ENCODE data around the gene PRTFDC1. TPM values are rescaled to one million over a fixed set of nuclear protein-coding genes. Genes with fewer than 3 reads are reported as not detected.
A peak's percentile ranks its signal among the peaks of the same experiment; 100 is the strongest.

Gene PRTFDC1
- total RNA-seq (2021; fragmentation: NEBNext Ultra II Directional; extraction: Animal tissue kit (Norgen Biotek cat#: 25700)) (6.6 and 8.0 TPM in 2 replicates), polyA plus RNA-seq (2011; rRNA removed) (4.1 and 5.9 TPM in 2 replicates), polyA minus RNA-seq (2011; rRNA and poly(A)+ RNA removed) (7.6 and 10.7 TPM in 2 replicates)
- 7.4 TPM for polyA plus RNA-seq (2011; cell fraction: cytosol; rRNA removed)
- polyA plus RNA-seq (2011; cell fraction: nucleus; rRNA removed), result 1.0 TPM
- polyA plus RNA-seq (2012, experiment 1 of 2), result 7.5 to 9.9 TPM (median 8.0 TPM) in 4 replicates
- polyA plus RNA-seq (2012, experiment 2 of 2), result 2.3 TPM
- polyA plus RNA-seq (2013, experiment 1 of 2), result 8.7 TPM
- 8.0 TPM for polyA plus RNA-seq (2013, experiment 2 of 2)
- 4.7 TPM for polyA minus RNA-seq (2011; cell fraction: cytosol; rRNA and poly(A)+ RNA removed)
- 5.7 TPM for polyA minus RNA-seq (2011; cell fraction: nucleus; rRNA and poly(A)+ RNA removed)
- long read RNA-seq, experiment 1, partial matches to known transcripts, result 4 of 5 reads
- long read RNA-seq, experiment 1, other reads (novel, unspliced or antisense), result 1 of 5 reads
- long read RNA-seq, experiment 2, partial matches to known transcripts, result 0 of 3 reads
- long read RNA-seq, experiment 2, other reads (novel, unspliced or antisense), result 3 of 3 reads

DNA sequence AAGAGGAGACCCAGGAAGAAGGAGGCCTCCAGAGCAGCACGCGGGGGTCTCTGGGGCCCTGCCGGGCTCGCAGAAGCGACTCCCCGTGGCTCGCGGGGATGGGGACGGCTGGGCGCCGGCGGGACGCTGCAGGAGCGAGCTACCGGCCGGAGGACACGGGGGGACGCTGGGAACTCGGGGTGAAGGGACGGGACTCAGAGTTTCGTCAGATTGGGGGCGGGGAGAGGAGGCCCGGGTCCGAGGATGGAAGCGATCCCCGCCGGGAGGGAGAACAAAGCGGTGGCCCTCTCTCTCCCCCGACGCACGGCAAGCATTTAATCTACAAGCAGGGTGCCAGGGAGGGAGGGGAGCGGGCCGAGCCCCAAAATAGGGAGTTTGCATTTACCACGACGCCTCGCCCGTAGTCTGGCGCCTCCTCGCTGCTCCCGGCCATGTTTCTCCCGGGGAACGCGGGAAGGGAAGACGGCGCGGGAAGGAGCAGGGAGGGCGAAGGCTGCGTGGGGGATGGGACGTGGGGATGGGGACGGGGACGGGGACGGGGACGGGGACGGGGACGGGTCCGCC, at the start of gene PRTFDC1:
TSS of gene PRTFDC1 (minus strand) at position 464 of the 564 bp plus-strand sequence. CDS start at position 433, 31 bp downstream.
- Histone ChIP-seq H4K91ac (replicated peaks; ENCODE audit: insufficient read length, low read length) (peak within 1 kb of the TSS; percentile 95), H4K8ac (ENCODE audit: extremely low read depth, insufficient read depth, low read length) (peak within 1 kb of the TSS; percentile 98), H3K4me3 (ENCODE audit: extremely low read depth in 1 of 4, insufficient read depth in 2 of 4, low read depth in 3 of 4, low read length in 4 of 4) (peak within 1 kb of the TSS; percentile 44 to 73 (median 64)), H3K79me1 (ENCODE audit: low read depth, low read length) (no peaks in the 10 kb centered on the region; the same call in 1 of the 2 replicates), H3K4ac (replicated peaks; ENCODE audit: insufficient read length, low read depth, low read length) (peak within 1 kb of the TSS; percentile 70), H2BK20ac (ENCODE audit: low read length) (peak within 1 kb of the TSS; percentile 11), H3K4me2 (ENCODE audit: insufficient read depth in 1 of 2, low read depth in 2 of 2, low read length in 2 of 2) (peak within 1 kb of the TSS; percentile 85 to 98), H3K56ac (replicated peaks; ENCODE audit: insufficient read length, low read depth, low read length) (peak within 1 kb of the TSS; percentile 74), H3K9me3 (ENCODE audit: insufficient read depth in 2 of 2, low read depth in 1 of 2, low read length in 1 of 2) (no peaks in the 10 kb centered on the region), H2BK5ac (ENCODE audit: low read depth, low read length) (peak within 1 kb of the TSS; percentile 95), H3K23ac (ENCODE audit: insufficient read length) (no peak within 1 kb of the TSS), H3K14ac (ENCODE audit: insufficient read length) (peak within 1 kb of the TSS; percentile 46), H3K27ac (ENCODE audit: low read depth, low read length) (peak within 1 kb of the TSS; percentile 95), H2BK12ac (ENCODE audit: low read depth, low read length) (peak within 1 kb of the TSS; percentile 86; the same call in 1 of the 2 replicates), H3K27me3 (replicated peaks in 1 of 4; ENCODE audit: control insufficient read depth in 3 of 4, extremely low read depth in 1 of 4, insufficient read depth in 3 of 4, low read length in 3 of 4) (no peaks in the 10 kb centered on the region), H2BK120ac (replicated peaks; ENCODE audit: low read depth, low read length) (peak within 1 kb of the TSS; percentile 50), H3K36me3 (ENCODE audit: control insufficient read depth in 2 of 4, insufficient read depth in 4 of 4, low read length in 3 of 4) (no peaks in the 10 kb centered on the region), H2BK15ac (ENCODE audit: low read length) (no peak within 1 kb of the TSS; the same call in 1 of the 2 replicates), H3K9ac (replicated peaks in 1 of 4; ENCODE audit: extremely low read depth in 1 of 4, low read depth in 3 of 4, low read length in 3 of 4) (peak within 1 kb of the TSS; percentile 85 to 94 (median 91)), H3K18ac (ENCODE audit: extremely low read depth, low read length) (peak within 1 kb of the TSS; percentile 89), H2AK5ac (ENCODE audit: low read depth, low read length) (peak within 1 kb of the TSS; percentile 58; the same call in 1 of the 2 replicates), H3K23me2 (ENCODE audit: low read depth, low read length) (peaks cover 4% of the 10 kb centered on the region; the same call in 1 of the 2 replicates), H3K4me1 (replicated peaks in 1 of 4; ENCODE audit: control insufficient read depth in 3 of 4, insufficient read depth in 4 of 4, low read length in 3 of 4) (peaks cover 9 to 24% (median 17%) of the 10 kb centered on the region in 4 experiments; a peak in 6 of 7 replicates), H3K79me2 (ENCODE audit: control insufficient read depth in 1 of 2, insufficient read depth in 2 of 2, low read length in 2 of 2) (no peaks in the 10 kb centered on the region), H4K5ac (ENCODE audit: insufficient read length, low read depth, low read length) (peak within 1 kb of the TSS; percentile 75), H4K20me1 (replicated peaks in 1 of 2; ENCODE audit: control insufficient read depth in 1 of 2, insufficient read depth in 2 of 2, low read length in 2 of 2) (no peaks in the 10 kb centered on the region), H2AFZ (ENCODE audit: low read length) (peak within 1 kb of the TSS; percentile 94)
- DNase-seq (ENCODE audit: low read depth in 1 of 2, low spot score in 2 of 2) (peak in 1 of 2 experiments; percentile 83), FAIRE-seq (no peak)
- POLR2A ChIA-PET (ENCODE audit: partially characterized antibody), result interaction anchor here (0.5 to 3.6 kb wide), 32 partner anchors 10 to 971 kb away, joined by 3 to 21 read pairs (median 4); partner anchors contain the start of genes ARHGAP21, ENKUR and THNSL1
- CTCF ChIA-PET (ENCODE audit: partially characterized antibody), result interaction anchor here (0.6 to 1.7 kb wide), 7 partner anchors 9 to 334 kb away, joined by 3 to 8 read pairs (median 3); no protein-coding TSS in a partner anchor
- WGBS, 2 experiments (ENCODE audit: extremely low coverage in 1 of 2, insufficient coverage in 1 of 2, insufficient read length in 1 of 2, insufficient replicate concordance in 2 of 2, low coverage in 1 of 2, low lambda C conversion rate in 2 of 2, missing lambda C conversion rate in 1 of 2), result 1% methylated on average over 25 of the region's 56 CpGs; no CpG with 5 or more reads in 1 of the 2 experiments
- TF ChIP-seq RFX5 (IDR thresholded peaks at IDR 0.05; ENCODE audit: borderline replicate concordance, low read depth, low read length) (no peak), RNF2 (IDR thresholded peaks at IDR 0.05; ENCODE audit: borderline replicate concordance, low read depth, low read length, missing control alignments, poor library complexity, severe bottlenecking) (no peak), KDM4A (IDR thresholded peaks at IDR 0.05; ENCODE audit: low read depth, low read length, severe bottlenecking) (peak; percentile 20), USF2 (IDR thresholded peaks at IDR 0.05; ENCODE audit: low read length) (no peak), HDAC6 (IDR thresholded peaks at IDR 0.05; ENCODE audit: low read depth, low read length) (no peak), JUND (IDR thresholded peaks at IDR 0.05; ENCODE audit: low read length) (no peak), CBX8 (IDR thresholded peaks at IDR 0.05; ENCODE audit: borderline replicate concordance, low read depth, low read length) (no peak)

Data from H1 (cell line).